Nephron (organoid): ENCODE results near the gene FOXP2.

Experiments
- H3K27ac Mint-ChIP-seq, 3 experiments: 2 replicates each; pipeline ENCODE4 v1.8.0; 2020; ENCODE audit warnings: mixed read lengths in 3 of 3, mild to moderate bottlenecking in 2 of 3, moderate library complexity in 1 of 3
- H3K27me3 Mint-ChIP-seq: 2 replicates; pipeline ENCODE4 v1.8.0; 2021; ENCODE audit warnings: low read depth, mild to moderate bottlenecking, moderate library complexity, mixed read lengths
- H3K36me3 Mint-ChIP-seq: 2 replicates; pipeline ENCODE4 v1.8.0; 2020; ENCODE audit warnings: low read depth, mixed read lengths
- H3K4me1 Mint-ChIP-seq: 2 replicates; pipeline ENCODE4 v1.8.0; 2020; ENCODE audit warnings: mixed read lengths
- H3K4me3 Mint-ChIP-seq, 3 experiments: 2 replicates each; pipeline ENCODE4 v1.8.0; 2020; ENCODE audit warnings: mild to moderate bottlenecking in 3 of 3, mixed read lengths in 3 of 3, moderate library complexity in 2 of 3
- H3K9me3 Mint-ChIP-seq: 2 replicates; pipeline ENCODE4 v1.8.0; 2020; ENCODE audit warnings: mixed read lengths
- TF ChIP-seq, protein P1 (sequence below), 3 experiments: fragments of 200-600 bp; sonication (generic); IDR thresholded peaks; one replicate each; pipeline ENCODE4 v1.5.0; 2021; ENCODE audit warnings: antibody characterized with exemption in 3 of 3; ENCODE audit not compliant: unreplicated experiment in 3 of 3

The FOXP2 gene

DNA sequence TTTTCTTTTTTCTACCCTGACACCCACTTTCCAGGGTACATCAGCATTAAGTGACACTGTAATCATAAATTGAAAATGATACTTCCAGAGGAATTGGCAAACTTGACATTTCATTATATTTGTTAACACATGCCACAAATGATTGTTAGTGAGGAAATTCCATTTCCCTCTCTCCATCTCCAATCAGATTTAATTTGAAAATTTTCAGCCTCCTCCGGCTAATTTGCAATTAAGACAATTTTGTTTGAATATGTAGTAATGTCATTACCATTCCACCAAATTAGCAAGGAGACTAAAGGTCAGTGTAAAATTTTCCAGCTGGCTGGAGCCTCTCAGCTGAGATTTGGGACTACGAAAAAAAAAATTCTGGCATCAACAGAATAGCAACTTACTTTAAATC is 242.7 kb downstream of the FOXP2 start:
- H3K27me3 Mint-ChIP-seq, result peaks cover 6% of the 10 kb centered on the region
- peaks cover 9% of the 10 kb centered on the region for H3K36me3 Mint-ChIP-seq
- TF ChIP-seq, protein P1, sequence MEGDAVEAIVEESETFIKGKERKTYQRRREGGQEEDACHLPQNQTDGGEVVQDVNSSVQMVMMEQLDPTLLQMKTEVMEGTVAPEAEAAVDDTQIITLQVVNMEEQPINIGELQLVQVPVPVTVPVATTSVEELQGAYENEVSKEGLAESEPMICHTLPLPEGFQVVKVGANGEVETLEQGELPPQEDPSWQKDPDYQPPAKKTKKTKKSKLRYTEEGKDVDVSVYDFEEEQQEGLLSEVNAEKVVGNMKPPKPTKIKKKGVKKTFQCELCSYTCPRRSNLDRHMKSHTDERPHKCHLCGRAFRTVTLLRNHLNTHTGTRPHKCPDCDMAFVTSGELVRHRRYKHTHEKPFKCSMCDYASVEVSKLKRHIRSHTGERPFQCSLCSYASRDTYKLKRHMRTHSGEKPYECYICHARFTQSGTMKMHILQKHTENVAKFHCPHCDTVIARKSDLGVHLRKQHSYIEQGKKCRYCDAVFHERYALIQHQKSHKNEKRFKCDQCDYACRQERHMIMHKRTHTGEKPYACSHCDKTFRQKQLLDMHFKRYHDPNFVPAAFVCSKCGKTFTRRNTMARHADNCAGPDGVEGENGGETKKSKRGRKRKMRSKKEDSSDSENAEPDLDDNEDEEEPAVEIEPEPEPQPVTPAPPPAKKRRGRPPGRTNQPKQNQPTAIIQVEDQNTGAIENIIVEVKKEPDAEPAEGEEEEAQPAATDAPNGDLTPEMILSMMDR (IDR thresholded peaks at IDR 0.05; ENCODE audit: unreplicated experiment in 3 of 3), result no peak
- peaks cover 31% of the 10 kb centered on the region for H3K4me1 Mint-ChIP-seq
- no peaks in the 10 kb centered on the region for H3K9me3 Mint-ChIP-seq
- H3K4me3 Mint-ChIP-seq, result no peak overlapping the region
- no peak overlapping the region for H3K27ac Mint-ChIP-seq

DNA sequence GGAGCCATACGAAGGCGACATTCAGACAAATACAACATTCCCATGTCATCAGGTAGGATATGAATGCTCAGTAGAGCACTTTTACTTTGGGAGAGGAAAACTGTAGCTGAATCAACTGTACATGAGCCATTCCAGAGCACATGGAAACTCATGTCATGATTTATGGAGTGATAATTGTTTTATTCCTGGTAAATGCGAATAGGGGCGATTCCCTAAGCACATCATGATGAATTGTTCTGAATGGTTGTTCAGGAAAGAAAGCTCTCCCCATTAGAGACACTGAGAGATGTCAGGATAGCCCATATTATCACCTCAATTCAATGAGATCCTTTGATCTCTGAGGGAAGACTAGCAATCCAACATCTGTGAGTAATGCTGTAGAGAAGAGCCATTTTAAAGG is 243.6 kb downstream of the FOXP2 start:
- H3K27me3 Mint-ChIP-seq, result peaks cover 6% of the 10 kb centered on the region
- H3K36me3 Mint-ChIP-seq, result peaks cover 9% of the 10 kb centered on the region
- H3K4me3 Mint-ChIP-seq, result no peak overlapping the region
- no peaks in the 10 kb centered on the region for H3K9me3 Mint-ChIP-seq
- TF ChIP-seq, protein P1 (IDR thresholded peaks at IDR 0.05; ENCODE audit: unreplicated experiment in 3 of 3), result no peak
- no peak overlapping the region for H3K27ac Mint-ChIP-seq
- peaks cover 29% of the 10 kb centered on the region for H3K4me1 Mint-ChIP-seq

DNA sequence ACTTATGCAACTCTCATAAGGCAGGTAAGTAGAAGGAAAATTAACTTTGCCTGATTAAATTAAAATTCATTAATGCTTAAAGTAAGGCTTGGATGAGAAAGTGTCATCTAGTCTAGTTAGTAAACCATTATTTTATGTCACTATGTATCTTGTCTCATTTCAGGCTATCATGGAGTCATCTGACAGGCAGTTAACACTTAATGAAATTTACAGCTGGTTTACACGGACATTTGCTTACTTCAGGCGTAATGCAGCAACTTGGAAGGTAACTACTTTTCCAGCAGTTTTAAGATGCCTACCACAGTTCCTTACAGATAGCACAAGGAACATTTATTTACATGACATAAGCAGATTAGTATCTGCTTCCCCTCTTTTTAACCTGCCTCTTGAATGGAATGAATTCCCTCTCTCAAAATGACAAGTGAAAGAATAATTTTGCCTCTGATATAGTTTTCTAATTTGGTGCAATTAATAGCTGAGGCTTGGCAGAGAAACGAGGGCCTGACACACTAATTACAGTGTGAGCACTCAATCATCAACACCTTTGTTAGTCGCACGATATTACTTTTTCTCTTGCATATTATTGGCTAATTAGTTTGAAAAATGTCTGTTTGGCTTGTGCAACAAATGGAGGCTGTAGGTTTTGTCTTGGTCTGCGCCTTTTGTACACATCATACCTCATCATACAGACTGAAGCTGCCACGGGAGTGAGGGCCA is 245.0 kb downstream of the FOXP2 start:
- Mint-ChIP-seq H3K4me3 (no peak overlapping the region), H3K36me3 (peaks cover 9% of the 10 kb centered on the region), H3K4me1 (peaks cover 19% of the 10 kb centered on the region), H3K27me3 (peaks cover 6% of the 10 kb centered on the region), H3K9me3 (no peaks in the 10 kb centered on the region), H3K27ac (peak overlapping the region in 1 of 3 experiments; percentile 6)
- TF ChIP-seq, protein P1 (IDR thresholded peaks at IDR 0.05; ENCODE audit: unreplicated experiment in 3 of 3), result no peak

DNA sequence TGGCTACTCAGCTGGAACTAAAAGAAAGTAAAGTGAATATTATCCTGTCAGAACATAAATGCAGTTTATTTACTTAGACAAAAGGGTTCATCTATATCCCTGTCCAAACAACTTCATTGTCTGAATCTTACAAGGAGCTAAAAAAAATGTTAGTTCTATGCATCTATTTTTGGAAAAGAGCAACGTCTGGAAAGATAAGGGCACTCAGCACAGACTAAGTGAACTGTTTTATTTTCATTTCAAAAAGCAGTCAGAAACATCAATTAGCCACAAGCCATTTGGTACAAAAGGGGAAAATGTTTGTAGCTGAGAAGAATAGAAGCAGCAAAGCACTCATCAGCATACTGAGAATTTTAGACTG is 245.5 kb downstream of the FOXP2 start:
- Mint-ChIP-seq H3K9me3 (no peaks in the 10 kb centered on the region), H3K4me1 (peaks cover 18% of the 10 kb centered on the region)
- TF ChIP-seq, protein P1 (IDR thresholded peaks at IDR 0.05; ENCODE audit: unreplicated experiment in 3 of 3), result no peak

DNA sequence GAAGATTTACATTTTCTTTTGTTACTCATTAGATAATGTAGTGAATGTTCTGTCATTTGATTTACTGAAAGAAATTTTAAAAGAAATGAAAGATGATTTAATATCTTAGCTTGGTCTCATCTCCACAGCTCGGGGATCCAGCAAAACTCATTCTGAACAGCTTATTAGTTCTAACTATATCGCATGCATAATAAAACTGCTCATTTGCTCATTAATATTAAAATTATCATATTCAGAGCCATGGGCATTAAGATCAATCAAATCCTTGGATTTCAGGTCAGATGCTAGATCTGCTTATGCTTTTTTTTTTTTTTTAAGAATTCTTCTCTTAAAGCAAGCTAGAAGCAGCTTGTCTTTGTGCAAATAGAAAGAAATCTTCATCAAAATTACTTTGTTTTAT is 246.1 kb downstream of the FOXP2 start:
- H3K36me3 Mint-ChIP-seq, result peaks cover 5% of the 10 kb centered on the region
- no peaks in the 10 kb centered on the region for H3K9me3 Mint-ChIP-seq
- H3K27me3 Mint-ChIP-seq, result peaks cover 6% of the 10 kb centered on the region
- no peak overlapping the region for H3K27ac Mint-ChIP-seq
- H3K4me3 Mint-ChIP-seq, result no peak overlapping the region
- TF ChIP-seq, protein P1 (IDR thresholded peaks at IDR 0.05; ENCODE audit: unreplicated experiment in 3 of 3), result no peak
- H3K4me1 Mint-ChIP-seq, result peaks cover 15% of the 10 kb centered on the region

More for the DNA sequence above, 245.5 kb downstream of the FOXP2 start:
- H3K4me3 Mint-ChIP-seq, result no peak overlapping the region
- peak overlapping the region in 1 of 3 experiments; percentile 6 for H3K27ac Mint-ChIP-seq
- peaks cover 9% of the 10 kb centered on the region for H3K36me3 Mint-ChIP-seq
- peaks cover 6% of the 10 kb centered on the region for H3K27me3 Mint-ChIP-seq
